ENCODE results near the gene ADAMTS15. TPM values are rescaled to one million over a fixed set of nuclear protein-coding genes. Genes with fewer than 3 reads are reported as not detected.

The ADAMTS15 gene
- total and polyA plus RNA-seq, 4 donors: 1.9 to 16.0 (median 6.3) TPM

DNA sequence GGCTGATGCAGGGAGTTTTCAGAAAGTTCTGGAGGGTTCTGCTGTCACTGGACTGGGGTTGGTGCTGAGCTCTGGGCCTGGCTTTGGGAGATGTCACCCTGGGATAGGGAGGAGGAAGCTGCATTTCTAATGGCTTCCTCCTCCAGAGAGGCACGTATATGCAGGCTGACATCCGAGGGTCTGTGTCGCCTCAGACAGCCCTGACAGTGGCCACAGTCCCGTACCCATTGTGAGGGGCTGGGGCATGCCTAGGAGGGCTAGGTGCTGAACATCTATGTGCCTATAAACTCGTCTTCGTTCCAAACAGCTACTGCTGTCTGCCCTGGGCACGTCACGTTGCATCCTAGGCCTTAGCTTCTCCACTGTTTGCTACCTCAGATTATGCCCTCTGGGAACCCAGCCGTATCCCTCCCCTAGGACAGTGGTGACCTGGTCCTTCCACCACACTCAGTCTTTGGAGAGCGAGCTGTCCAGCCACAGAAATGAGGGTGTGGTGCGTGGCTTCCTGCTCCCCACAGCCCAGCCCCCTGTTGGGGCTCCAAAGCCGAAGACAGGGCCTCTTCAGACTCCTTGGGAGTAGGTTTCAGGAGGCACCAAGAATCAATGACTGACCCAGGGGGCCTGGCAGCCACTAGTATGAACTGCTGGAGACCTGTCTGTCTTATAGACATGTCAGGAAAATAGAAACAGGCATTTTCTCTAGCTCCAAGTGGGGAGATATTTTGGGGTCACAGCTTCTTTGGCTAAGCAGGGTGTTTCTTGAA is 26.4 kb downstream of the ADAMTS15 start:
- intact Hi-C loops (cut with DNase I): loop anchor here in 1 of 2 donors (5.0 kb wide), 1 partner anchor 42 kb away; no protein-coding TSS in a partner anchor
- Histone ChIP-seq H3K27ac (ENCODE audit: low read depth in 1 of 2, low read length in 2 of 2) (no peak overlapping the region), H3K27me3 (ENCODE audit: control insufficient read depth in 1 of 2, insufficient read depth in 2 of 2, low read length in 1 of 2) (no peaks in the 10 kb centered on the region), H3K4me1 (ENCODE audit: control insufficient read depth in 1 of 2, insufficient read depth in 2 of 2, low read length in 2 of 2) (peaks cover 0 to 3% of the 10 kb centered on the region in 2 donors), H3K4me3 (ENCODE audit: low read length in 2 of 2) (no peak overlapping the region), H3K36me3 (ENCODE audit: control insufficient read depth in 1 of 2, insufficient read depth in 2 of 2, low read length in 1 of 2) (no peaks in the 10 kb centered on the region), H3K9me3 (ENCODE audit: control insufficient read depth, low read length) (no peaks in the 10 kb centered on the region)
- DNase-seq: no peak
- WGBS, 2 donors: 87 to 90% methylated on average over 12 of the region's 12 CpGs
- ATAC-seq (ENCODE audit: low FRiP score): no peak

- intact Hi-C loops (cut with DNase I): loop anchor here in 1 of 2 donors (5.0 kb wide), 1 partner anchor 42 kb away; no protein-coding TSS in a partner anchor
- Histone ChIP-seq H3K36me3 (ENCODE audit: control insufficient read depth in 1 of 2, insufficient read depth in 2 of 2, low read length in 1 of 2) (no peaks in the 10 kb centered on the region), H3K9me3 (ENCODE audit: control insufficient read depth, low read length) (no peaks in the 10 kb centered on the region), H3K27ac (ENCODE audit: low read depth in 1 of 2, low read length in 2 of 2) (no peak overlapping the region), H3K4me1 (ENCODE audit: control insufficient read depth in 1 of 2, insufficient read depth in 2 of 2, low read length in 2 of 2) (peaks cover 0 to 7% of the 10 kb centered on the region in 2 donors), H3K4me3 (ENCODE audit: low read length in 2 of 2) (no peak overlapping the region), H3K27me3 (ENCODE audit: control insufficient read depth in 1 of 2, insufficient read depth in 2 of 2, low read length in 1 of 2) (no peaks in the 10 kb centered on the region)
- WGBS, 2 donors: 58 to 70% methylated on average over 10 of the region's 10 CpGs
- DNase-seq (no peak), ATAC-seq (ENCODE audit: low FRiP score) (no peak)
These were observed 27.1 kb downstream of the ADAMTS15 start for GRCh38 chr11:130475426-130476053.

GRCh38 chr11:130476200-130476921 is 27.9 kb downstream of the ADAMTS15 start:
- no peaks in the 10 kb centered on the region for H3K27me3 ChIP-seq (ENCODE audit: control insufficient read depth in 1 of 2, insufficient read depth in 2 of 2, low read length in 1 of 2)
- H3K36me3 ChIP-seq (ENCODE audit: control insufficient read depth in 1 of 2, insufficient read depth in 2 of 2, low read length in 1 of 2): no peaks in the 10 kb centered on the region
- no peaks in the 10 kb centered on the region for H3K9me3 ChIP-seq (ENCODE audit: control insufficient read depth, low read length)
- intact Hi-C loops (cut with DNase I): loop anchor here in 1 of 2 donors (5.0 kb wide), 1 partner anchor 41 kb away; no protein-coding TSS in a partner anchor
- no peak for ATAC-seq (ENCODE audit: low FRiP score)
- H3K4me1 ChIP-seq (ENCODE audit: control insufficient read depth in 1 of 2, insufficient read depth in 2 of 2, low read length in 2 of 2): peaks cover 0 to 7% of the 10 kb centered on the region in 2 donors
- WGBS, 2 donors: 80 to 84% methylated on average over 12 of the region's 12 CpGs
- H3K4me3 ChIP-seq (ENCODE audit: low read length in 2 of 2): no peak overlapping the region
- no peak for DNase-seq
- H3K27ac ChIP-seq (ENCODE audit: low read depth in 1 of 2, low read length in 2 of 2): peak overlapping the region in 1 of 2 donors; percentile 34

DNA sequence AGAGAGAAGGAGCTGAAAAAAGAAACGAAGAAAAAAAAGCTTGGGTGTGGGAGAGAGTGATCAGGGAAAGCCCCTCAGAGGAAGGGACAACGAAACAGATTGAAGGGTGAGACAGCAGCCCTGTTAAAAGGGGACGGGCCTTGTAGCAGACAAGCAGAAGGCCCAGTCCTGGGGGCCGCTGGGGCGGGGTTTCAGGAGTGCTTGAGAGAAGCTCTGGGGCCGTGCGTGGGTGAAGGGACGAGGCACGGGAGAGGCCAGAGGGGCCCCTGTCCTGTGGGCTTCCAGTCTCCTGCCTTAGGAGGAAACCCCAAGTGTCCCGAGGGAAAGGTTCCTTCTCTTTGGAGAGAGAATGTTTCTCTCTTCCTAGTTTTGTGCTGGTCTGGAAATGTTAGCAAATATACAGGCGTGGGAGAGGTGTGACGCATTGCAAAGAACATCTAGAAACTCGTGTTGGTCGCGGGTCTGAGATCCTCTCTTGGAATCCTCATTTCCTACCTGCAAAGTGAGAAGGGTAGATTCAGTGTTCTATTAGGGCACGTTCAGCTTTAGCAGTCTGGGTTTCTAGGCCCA is 28.6 kb downstream of the ADAMTS15 start:
- DNase-seq: no peak
- H3K27me3 ChIP-seq (ENCODE audit: control insufficient read depth in 1 of 2, insufficient read depth in 2 of 2, low read length in 1 of 2): no peaks in the 10 kb centered on the region
- no peaks in the 10 kb centered on the region for H3K36me3 ChIP-seq (ENCODE audit: control insufficient read depth in 1 of 2, insufficient read depth in 2 of 2, low read length in 1 of 2)
- 83 to 85% methylated on average over 16 of the region's 16 CpGs for WGBS, 2 donors
- intact Hi-C loops (cut with DNase I): loop anchor here in 1 of 2 donors (5.0 kb wide), 1 partner anchor 40 kb away; no protein-coding TSS in a partner anchor
- H3K4me3 ChIP-seq (ENCODE audit: low read length in 2 of 2): no peak overlapping the region
- peaks cover 0 to 7% of the 10 kb centered on the region in 2 donors for H3K4me1 ChIP-seq (ENCODE audit: control insufficient read depth in 1 of 2, insufficient read depth in 2 of 2, low read length in 2 of 2)
- H3K27ac ChIP-seq (ENCODE audit: low read depth in 1 of 2, low read length in 2 of 2): peak overlapping the region in 1 of 2 donors; percentile 75
- ATAC-seq (ENCODE audit: low FRiP score): no peak
- no peaks in the 10 kb centered on the region for H3K9me3 ChIP-seq (ENCODE audit: control insufficient read depth, low read length)

DNA sequence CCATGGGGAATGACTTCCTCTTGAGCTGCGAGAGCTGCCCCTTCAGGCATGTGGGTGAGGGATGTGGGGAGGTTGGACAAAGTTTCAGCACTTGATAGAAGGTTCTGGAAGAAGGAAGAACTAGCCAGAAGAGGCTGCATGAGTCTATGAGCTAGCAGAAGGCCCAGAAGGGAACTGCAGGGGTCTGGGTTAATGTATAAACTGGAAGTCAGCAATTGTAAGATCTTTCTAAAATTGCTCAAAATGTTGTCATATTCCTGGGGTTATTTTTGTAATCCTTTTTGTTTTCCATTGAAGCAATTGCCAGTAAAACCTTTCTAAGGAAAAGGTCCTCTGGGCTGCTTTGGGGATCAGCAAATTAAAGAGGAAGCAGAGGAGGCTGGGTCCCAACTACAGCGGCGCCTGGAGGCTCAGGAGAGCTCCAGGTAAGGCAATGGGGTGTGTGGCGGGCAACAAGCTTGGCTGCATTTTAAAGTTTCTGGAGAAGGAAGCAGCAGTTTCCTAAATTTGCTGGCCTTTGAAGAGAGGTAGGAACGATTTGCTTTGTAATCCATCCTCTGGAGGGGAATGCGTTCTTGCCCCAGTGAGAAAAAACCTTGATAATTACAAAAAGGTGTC is 29.2 kb downstream of the ADAMTS15 start:
- H3K27me3 ChIP-seq (ENCODE audit: control insufficient read depth in 1 of 2, insufficient read depth in 2 of 2, low read length in 1 of 2): no peaks in the 10 kb centered on the region
- no peak overlapping the region for H3K4me3 ChIP-seq (ENCODE audit: low read length in 2 of 2)
- H3K36me3 ChIP-seq (ENCODE audit: control insufficient read depth in 1 of 2, insufficient read depth in 2 of 2, low read length in 1 of 2): no peaks in the 10 kb centered on the region
- H3K27ac ChIP-seq (ENCODE audit: low read depth in 1 of 2, low read length in 2 of 2): peak overlapping the region; percentile 58 to 93
- intact Hi-C loops (cut with DNase I): loop anchor here in 1 of 2 donors (5.0 kb wide), 1 partner anchor 40 kb away; no protein-coding TSS in a partner anchor
- 44 to 52% methylated on average over 6 of the region's 6 CpGs for WGBS, 2 donors
- ATAC-seq (ENCODE audit: low FRiP score) (no peak), DNase-seq (no peak)
- H3K4me1 ChIP-seq (ENCODE audit: control insufficient read depth in 1 of 2, insufficient read depth in 2 of 2, low read length in 2 of 2): peaks cover 0 to 7% of the 10 kb centered on the region in 2 donors
- no peaks in the 10 kb centered on the region for H3K9me3 ChIP-seq (ENCODE audit: control insufficient read depth, low read length)

GRCh38 chr11:130478204-130478701 is 29.8 kb downstream of the ADAMTS15 start:
- Histone ChIP-seq H3K27me3 (ENCODE audit: control insufficient read depth in 1 of 2, insufficient read depth in 2 of 2, low read length in 1 of 2) (no peaks in the 10 kb centered on the region), H3K27ac (ENCODE audit: low read depth in 1 of 2, low read length in 2 of 2) (peak overlapping the region; percentile 58 to 93), H3K4me3 (ENCODE audit: low read length in 2 of 2) (no peak overlapping the region), H3K9me3 (ENCODE audit: control insufficient read depth, low read length) (no peaks in the 10 kb centered on the region), H3K4me1 (ENCODE audit: control insufficient read depth in 1 of 2, insufficient read depth in 2 of 2, low read length in 2 of 2) (peaks cover 0 to 7% of the 10 kb centered on the region in 2 donors), H3K36me3 (ENCODE audit: control insufficient read depth in 1 of 2, insufficient read depth in 2 of 2, low read length in 1 of 2) (no peaks in the 10 kb centered on the region)
- peak; percentile 81 to 92 for DNase-seq
- 7 to 8% methylated on average over 10 of the region's 10 CpGs for WGBS, 2 donors
- ATAC-seq (ENCODE audit: low FRiP score): peak; percentile 79
- intact Hi-C loops (cut with DNase I): loop anchor here in 1 of 2 donors (5.0 kb wide), 1 partner anchor 39 kb away; no protein-coding TSS in a partner anchor

- 49 to 58% methylated on average over 4 of the region's 4 CpGs for WGBS, 2 donors
- ATAC-seq (ENCODE audit: low FRiP score) (peak; percentile 6), DNase-seq (no peak)
- H3K36me3 ChIP-seq (ENCODE audit: control insufficient read depth in 1 of 2, insufficient read depth in 2 of 2, low read length in 1 of 2): no peaks in the 10 kb centered on the region
- H3K27ac ChIP-seq (ENCODE audit: low read depth in 1 of 2, low read length in 2 of 2): peak overlapping the region in 1 of 2 donors; percentile 93
- no peak overlapping the region for H3K4me3 ChIP-seq (ENCODE audit: low read length in 2 of 2)
- no peaks in the 10 kb centered on the region for H3K27me3 ChIP-seq (ENCODE audit: control insufficient read depth in 1 of 2, insufficient read depth in 2 of 2, low read length in 1 of 2)
- H3K4me1 ChIP-seq (ENCODE audit: control insufficient read depth in 1 of 2, insufficient read depth in 2 of 2, low read length in 2 of 2): peaks cover 0 to 7% of the 10 kb centered on the region in 2 donors
- intact Hi-C loops (cut with DNase I): loop anchor here in 1 of 2 donors (5.0 kb wide), 1 partner anchor 38 kb away; no protein-coding TSS in a partner anchor
- no peaks in the 10 kb centered on the region for H3K9me3 ChIP-seq (ENCODE audit: control insufficient read depth, low read length)
These were observed 30.4 kb downstream of the ADAMTS15 start for GRCh38 chr11:130478881-130479280.

Data from aorta (tissue), 5 donors.